GM18526 (cell line): Measurements from ENCODE around the gene CD302.

Experiments used
- POLR2A ChIP-seq: IDR thresholded peaks from 3 replicates; pipeline ENCODE4 v1.6.1; 2011; ENCODE audit not compliant: insufficient read length; ENCODE audit errors: extremely low read depth

Gene CD302, protein sequence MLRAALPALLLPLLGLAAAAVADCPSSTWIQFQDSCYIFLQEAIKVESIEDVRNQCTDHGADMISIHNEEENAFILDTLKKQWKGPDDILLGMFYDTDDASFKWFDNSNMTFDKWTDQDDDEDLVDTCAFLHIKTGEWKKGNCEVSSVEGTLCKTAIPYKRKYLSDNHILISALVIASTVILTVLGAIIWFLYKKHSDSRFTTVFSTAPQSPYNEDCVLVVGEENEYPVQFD

DNA sequence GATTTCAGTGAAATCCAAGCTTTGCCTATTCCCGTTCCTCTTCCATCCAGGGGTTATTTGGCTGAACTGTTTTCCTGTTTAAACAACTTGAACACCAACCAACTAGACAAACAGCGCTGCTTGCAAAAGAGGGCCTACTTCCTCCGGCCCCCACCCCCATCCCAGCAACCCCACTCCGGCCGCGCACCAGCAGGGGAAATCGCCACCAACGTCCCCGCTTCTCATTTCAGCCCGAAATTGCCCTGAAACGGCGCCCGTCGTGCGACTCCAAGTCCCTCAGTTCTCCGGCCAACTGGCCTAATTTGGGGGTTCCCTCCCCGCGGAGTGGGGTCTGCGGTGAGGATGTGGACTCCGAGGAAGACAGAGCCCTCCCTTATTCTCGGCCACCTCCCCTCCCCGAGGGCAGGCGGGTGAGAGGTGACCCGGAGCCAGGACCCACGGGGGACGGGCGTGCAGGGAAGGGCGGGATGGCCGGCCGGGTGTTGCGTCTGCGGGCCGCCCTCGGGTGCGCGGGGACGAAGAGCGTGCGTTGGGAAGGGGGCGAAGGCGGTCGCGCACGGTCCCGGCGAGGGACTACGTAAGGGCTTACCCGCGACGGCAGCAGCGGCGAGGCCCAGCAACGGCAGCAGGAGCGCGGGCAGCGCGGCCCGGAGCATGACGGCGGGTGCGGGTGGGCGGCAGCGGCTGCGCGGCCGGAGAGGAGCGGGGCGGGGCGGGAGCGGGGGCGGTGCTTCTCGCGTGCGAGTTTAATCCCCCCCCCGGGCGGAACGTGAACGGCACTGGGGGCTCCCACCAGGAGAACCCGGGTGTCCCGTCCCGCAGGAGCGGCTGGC lies at the start of gene CD302:
Gene CD302 (minus strand): TSS at position 666 of the 833 bp plus-strand sequence. CDS start 10 bp downstream, at position 656.
- TF ChIP-seq POLR2A, result peak; percentile 27

DNA sequence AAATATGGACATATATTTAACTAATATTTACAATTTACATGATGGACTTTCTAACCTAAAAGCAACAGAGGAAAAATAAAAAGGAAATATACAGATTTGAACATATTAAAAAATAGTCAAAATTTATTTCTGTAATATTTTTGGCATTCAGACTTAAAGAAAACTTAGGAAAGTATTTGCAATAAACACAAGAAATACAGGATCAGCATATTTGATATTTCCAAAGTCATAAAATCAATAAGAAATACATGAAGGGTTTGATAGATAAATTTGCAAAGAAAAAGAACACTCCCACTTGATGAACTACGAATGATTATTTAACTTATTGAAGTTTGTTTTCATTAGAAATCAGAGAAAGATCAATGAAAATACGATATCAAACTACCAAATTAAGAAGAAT lies 48.6 kb upstream of the CD302 start:
- TF ChIP-seq POLR2A, result no peak

DNA sequence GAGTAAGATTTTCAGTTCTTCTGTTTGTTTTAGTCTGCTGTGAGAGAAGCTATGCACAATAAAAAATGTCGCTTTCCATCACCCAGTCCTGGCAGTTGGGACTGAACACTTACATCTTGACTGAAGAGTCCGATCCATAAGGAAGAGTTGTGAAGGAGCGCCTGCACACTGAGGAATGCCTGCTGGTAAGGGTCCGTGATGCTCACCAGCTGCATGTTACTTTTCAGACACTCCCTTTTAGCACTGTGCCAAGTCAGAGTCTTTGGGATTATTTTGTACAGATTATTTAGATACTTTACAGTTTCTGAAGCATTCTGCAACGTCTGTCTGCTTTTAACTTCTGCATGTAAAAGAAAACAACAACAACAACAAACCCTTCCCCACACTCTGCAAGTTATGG lies 42.6 kb upstream of the CD302 start:
- no peak for TF ChIP-seq POLR2A

DNA sequence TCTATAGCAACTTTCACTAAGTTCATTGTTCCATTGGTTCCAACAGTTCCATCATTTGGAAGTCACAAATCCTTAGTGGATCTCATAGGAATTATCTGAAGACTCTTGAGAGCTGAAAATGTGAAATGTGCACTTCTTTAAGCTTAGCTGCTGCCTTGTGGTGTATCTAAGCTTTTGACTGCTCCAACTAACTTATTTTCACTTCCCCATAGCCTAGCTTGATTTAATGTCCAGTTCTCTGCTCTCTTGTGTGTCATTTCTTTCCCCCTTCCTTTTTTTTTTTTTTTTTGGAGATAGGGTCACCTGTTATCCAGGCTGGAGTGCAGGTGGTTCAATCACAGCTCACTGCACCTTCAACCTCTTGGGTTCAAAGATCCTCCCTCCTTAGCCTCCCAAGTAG lies 34.9 kb upstream of the CD302 start:
- no peak for TF ChIP-seq POLR2A

DNA sequence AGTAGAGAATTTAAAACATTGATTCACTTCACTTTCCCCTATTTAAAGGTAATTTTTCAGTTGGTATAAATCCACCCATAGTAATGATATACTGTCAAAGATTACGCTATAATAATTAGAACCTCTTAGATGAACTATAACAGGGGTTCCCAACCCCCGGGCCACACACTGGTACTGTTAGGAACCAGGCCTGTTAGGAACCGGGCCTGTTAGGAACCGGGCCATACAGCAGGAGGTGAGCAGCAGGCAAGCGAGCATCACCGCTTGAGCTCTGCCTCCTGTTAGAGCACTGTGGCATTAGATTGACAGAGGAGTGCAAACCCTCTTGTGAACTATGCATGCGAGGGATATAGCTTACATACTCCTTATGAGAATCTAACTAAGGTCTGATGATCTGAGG lies 34.0 kb upstream of the CD302 start:
- no peak for TF ChIP-seq POLR2A

DNA sequence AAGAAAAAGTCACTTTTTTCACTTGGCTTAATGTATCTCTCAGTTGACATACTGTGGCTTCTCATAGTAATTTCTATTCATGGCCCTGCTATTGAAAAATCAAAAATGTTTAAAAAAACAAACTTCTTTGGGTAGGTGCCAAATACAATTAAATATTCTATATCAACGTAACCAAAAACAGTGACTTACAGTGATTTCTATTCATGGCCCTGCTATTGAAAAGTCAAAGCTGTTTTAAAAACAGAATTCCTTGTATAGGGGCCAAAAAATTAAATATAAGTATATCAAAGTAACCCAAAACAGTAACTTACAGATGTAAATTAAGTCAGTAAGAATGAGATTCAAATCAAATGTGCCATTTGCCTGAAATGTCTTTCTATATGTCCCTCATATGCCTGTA lies 31.4 kb upstream of the CD302 start:
- TF ChIP-seq POLR2A, result no peak

DNA sequence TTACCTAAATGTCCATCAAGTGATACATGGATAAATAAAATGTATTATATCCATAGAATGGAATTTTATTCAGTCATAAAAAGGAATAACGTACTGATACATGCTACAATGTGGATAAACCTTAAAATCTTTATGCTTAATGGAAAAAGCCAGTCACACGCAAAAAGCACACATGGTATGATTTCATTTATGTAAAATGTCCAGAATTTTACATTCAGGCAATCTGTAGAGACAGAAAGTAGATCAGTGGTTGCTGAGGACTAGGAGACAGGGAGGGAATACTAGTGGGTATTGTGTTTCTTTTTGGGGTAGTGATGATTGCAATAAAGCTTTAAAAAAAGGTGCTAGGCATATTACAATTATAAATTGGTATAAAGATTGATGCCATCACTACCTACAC lies 30.7 kb upstream of the CD302 start:
- no peak for TF ChIP-seq POLR2A

DNA sequence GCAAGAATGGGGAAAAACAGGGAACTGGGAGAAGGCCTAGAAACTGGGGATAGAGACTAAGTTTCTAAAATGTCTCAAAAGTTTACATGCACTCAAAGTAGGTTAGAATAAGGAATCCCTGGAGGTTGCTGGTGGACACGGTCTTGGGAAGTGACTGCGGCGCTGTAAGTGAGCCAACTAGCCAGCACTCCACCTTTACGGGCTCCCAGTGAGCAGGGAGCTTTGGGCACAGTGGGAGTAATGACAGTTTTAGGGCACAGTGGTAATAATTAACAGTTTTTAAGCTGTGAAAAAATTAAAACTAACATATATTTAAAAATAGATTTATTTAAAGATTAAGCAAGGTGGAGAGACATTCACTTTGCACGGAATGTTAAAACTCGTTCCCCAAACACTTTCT lies 20.9 kb upstream of the CD302 start:
- no peak for TF ChIP-seq POLR2A

DNA sequence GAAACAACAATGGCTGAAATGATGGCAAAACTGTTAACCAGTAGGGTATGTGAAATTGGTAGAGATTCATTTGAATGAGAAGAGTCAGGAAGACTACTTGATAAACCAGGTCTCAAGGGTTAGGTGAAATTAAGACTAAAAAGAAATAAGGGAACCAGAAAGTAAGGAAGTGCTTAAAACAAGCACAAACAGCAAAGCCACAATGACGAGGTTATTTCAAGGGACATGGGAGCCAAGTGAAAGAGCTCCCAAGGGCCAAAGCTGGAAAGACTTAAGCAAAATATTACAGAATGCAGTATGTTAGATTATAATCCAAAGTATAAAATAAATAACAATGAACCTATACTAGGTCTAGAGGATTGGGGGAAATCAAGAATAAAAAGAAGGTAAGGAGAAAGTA lies 19.3 kb upstream of the CD302 start:
- no peak for TF ChIP-seq POLR2A

DNA sequence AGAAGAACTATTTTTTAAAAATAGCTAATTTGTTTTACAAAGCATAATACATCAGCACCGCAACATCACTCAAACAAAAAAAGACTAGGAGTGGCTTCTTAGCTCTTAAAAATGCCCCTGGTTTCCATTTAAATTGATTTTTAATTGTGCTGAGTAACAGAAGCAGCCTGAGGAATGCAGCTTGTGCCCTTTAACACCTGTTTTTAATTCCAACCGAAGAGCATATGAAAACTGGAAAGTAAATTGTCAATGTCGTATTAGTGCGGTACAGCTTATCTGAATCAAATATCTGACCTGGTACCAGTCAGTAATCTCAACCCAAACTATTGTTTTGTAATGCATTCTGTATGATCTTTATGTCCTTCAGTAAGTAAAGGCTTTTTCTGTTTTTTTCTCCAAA lies 13.2 kb upstream of the CD302 start:
- TF ChIP-seq POLR2A, result no peak

DNA sequence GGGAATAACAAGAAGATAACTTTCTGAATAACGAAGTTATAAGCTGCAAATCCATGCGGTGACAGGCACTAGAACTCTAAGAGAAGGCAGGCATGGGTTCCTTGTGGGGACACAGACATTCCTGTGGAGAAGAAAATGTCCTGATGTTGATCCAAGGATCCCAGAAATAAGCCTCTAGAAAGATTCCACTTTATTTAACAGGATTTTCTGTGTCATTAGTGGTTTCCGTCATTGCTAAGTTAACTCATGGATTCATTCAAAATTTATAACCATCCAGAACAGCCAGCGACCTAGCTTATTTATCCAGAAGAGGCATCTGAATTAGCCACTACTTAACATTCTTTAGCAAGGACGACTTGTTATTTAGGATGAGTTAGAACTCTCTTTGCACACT lies 10.0 kb upstream of the CD302 start:
- no peak for TF ChIP-seq POLR2A

DNA sequence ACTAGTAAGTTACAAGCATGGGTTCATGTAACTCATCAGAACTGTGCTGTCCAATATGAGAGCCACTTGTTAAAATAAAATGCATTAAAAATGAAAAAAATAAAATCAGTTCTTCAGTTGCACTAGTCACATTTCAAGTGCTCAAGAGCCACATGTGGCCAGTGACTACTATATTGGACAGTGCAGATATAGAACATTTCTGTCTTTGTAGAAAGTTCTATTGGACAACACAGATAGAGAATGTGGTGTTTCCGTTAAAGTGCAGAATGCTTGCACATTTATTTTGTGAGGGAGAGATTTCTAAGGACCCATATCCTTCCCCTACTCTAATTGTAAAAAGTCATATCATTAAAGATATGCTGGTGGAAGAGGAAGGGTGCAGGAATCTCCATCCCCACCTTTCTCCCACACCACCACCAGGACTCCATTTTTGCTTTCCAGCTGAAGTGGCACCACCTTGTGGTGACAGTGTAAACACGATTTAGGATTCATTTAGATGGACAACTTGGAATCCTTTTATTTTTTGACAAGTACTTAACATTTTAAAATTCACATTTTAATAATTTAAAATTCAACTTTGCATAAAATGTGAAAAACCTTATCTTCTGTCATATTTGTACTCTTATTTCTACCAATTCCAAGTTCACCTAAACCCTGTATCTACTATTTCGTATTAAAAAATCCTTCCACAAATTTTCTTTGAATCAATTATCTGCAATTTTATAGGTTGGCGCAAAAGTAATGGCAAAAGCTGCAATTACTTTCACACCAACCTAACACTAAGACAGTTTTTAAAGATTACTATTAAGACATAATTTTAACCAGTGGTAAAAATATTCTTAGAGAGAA lies 9.4 kb upstream of the CD302 start:
- TF ChIP-seq POLR2A, result no peak

DNA sequence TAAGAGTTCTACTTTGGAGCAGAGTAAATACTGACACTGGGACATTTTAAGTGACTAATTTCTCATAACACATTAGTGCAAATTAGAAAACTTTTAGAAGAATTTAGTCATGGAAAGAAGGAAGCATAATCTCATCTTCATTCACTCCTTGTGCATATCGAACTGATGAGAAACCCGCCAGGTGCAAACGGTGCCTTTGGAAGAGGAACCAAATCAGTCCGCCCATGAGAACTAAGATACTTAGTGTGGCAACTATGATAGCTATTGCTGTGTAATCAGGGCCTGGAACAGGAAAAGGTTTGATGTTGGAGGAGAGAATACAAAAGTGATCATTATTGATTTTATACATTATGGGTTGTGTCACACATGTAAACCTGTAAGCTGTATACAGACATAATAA lies 6.9 kb upstream of the CD302 start:
- TF ChIP-seq POLR2A, result no peak

DNA sequence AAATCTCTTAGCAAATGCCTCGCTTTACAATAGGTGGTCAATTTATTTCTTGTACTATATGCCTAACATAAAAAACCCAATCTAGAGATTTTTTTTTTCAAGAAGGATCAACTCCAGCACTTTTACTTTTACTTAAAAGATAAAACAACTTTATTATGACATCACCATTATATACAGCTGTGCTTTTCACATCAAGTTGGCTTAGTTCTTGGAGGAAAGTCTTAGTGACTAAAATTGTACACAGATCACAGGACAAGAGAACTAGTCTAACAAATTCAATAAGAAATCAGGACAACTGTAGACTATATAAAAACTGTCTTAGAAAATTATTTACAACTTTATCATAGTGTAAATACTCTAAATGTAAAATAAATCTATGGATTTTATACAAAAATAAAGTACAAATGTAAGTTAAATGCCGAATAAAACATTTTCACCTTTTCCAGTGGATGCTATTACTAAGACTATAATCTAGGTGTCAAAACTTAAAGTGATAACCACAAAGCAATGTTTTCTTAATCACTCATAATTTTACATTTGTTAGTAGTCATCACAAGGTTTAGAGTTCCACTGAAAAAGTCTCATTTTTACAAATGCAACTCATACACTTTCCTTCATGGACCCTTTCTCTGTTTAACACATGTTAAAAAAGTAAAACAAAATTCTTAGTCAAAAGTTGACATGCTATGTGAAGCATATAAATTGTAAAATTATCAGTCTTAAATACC lies 5.4 kb upstream of the CD302 start:
- no peak for TF ChIP-seq POLR2A

DNA sequence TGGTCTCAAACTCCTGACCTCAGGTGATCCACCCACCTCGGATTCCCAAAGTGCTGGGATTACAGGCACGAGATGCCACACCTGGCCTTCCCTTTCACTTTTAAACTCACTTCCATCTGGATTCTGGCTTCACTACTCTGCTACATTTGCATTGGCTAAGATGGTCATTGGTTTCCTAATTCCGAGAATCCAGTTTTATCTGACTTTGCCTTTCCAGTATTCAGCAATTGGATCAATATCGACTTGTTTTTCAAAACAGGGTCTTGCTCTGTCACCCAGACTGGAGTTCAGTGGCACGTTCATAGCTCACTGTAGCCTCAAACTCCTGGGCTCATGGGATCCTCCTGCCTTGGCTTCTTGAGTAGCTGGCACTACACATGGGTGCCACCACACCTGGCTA lies 4.7 kb upstream of the CD302 start:
- no peak for TF ChIP-seq POLR2A
